ENCODE measurements around the gene FAM120A.
"Not testable (repeated sequence)": the region's sequence is repeated elsewhere in the genome, so short reads cannot be mapped to it uniquely, and the experiment has no call there.

The FAM120A gene

GRCh38 chr9:93475108-93475507 lies 23.6 kb downstream of the FAM120A start:
- no peak for DNase-seq

- no peak for DNase-seq
Measured at GRCh38 chr9:93475856-93476255, 24.4 kb downstream of the FAM120A start.

GRCh38 chr9:93476924-93477323 lies 25.4 kb downstream of the FAM120A start:
- DNase-seq: no peak

- no peak for DNase-seq
Measured at GRCh38 chr9:93477397-93477796, 25.9 kb downstream of the FAM120A start.

GRCh38 chr9:93479726-93480125 lies 28.2 kb downstream of the FAM120A start:
- no peak for DNase-seq

GRCh38 chr9:93480262-93480661 lies 28.8 kb downstream of the FAM120A start:
- DNase-seq: no peak

- DNase-seq: no peak
Measured at GRCh38 chr9:93480728-93481324, 29.3 kb downstream of the FAM120A start.

- DNase-seq: no peak
Measured at GRCh38 chr9:93483497-93483896, 32.0 kb downstream of the FAM120A start.

- no peak for DNase-seq
Measured at GRCh38 chr9:93486268-93486667, 34.8 kb downstream of the FAM120A start.

GRCh38 chr9:93488244-93488643 lies 36.8 kb downstream of the FAM120A start:
- DNase-seq: peak; percentile 23

GRCh38 chr9:93491593-93492232 lies 40.2 kb downstream of the FAM120A start:
- DNase-seq: no peak

- DNase-seq: no peak
Measured at GRCh38 chr9:93492327-93492726, 40.8 kb downstream of the FAM120A start.

- DNase-seq: no peak
Measured at GRCh38 chr9:93493949-93494348, 42.5 kb downstream of the FAM120A start.

GRCh38 chr9:93496285-93496684 lies 44.8 kb downstream of the FAM120A start:
- no peak for DNase-seq

GRCh38 chr9:93500571-93501298 lies 49.2 kb downstream of the FAM120A start:
- no peak for DNase-seq

GRCh38 chr9:93501406-93501805 lies 49.9 kb downstream of the FAM120A start:
- DNase-seq: no peak

GRCh38 chr9:93503381-93503780 lies 51.9 kb downstream of the FAM120A start:
- peak; percentile 7 for DNase-seq

- peak; percentile 85 for DNase-seq
Measured at GRCh38 chr9:93505541-93506132, 54.2 kb downstream of the FAM120A start.

GRCh38 chr9:93507768-93508167 lies 56.3 kb downstream of the FAM120A start:
- no peak for DNase-seq

- DNase-seq: no peak
Measured at GRCh38 chr9:93508207-93508606, 56.7 kb downstream of the FAM120A start.

- DNase-seq: no peak
Measured at GRCh38 chr9:93509084-93509483, 57.6 kb downstream of the FAM120A start.

- peak; percentile 7 for DNase-seq
Measured at GRCh38 chr9:93510041-93510440, 58.6 kb downstream of the FAM120A start.

- DNase-seq: not testable (repeated sequence)
Measured at GRCh38 chr9:93511228-93511627, 59.7 kb downstream of the FAM120A start.
